Glomerular visceral epithelial cell (primary cell): Measurements from ENCODE around the gene ADRA1B.

Experiments
- DNase-seq: peaks from one replicate; pipeline ENCODE4 v3.0.0-alpha.2; 2016; ENCODE audit errors: extremely low spot score

Gene ADRA1B

DNA sequence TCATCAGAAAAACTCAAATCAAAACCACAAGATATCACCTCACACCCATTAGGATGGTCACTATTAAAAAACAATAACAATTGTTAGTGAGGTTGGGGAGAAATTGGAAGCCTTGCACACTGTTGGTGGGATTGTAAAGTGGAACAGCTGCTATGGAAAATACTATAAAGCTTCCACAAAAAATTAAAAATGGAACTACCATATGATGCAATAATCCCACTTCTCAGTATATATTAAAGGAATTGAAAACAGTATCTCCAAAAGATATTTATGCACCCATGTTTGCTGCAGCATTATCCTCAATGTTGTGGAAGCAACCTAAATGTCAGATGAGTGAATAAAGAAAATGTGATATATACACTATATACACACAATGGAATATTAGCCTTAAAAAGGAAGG lies 14.5 kb upstream of the ADRA1B start:
- no peak for DNase-seq

GRCh38 chr5:159902444-159903121 lies 13.7 kb upstream of the ADRA1B start:
- peak; percentile 91 for DNase-seq

- DNase-seq, result no peak
These were observed 13.2 kb upstream of the ADRA1B start for GRCh38 chr5:159903131-159903530.

GRCh38 chr5:159904874-159905273 lies 11.4 kb upstream of the ADRA1B start:
- no peak for DNase-seq

- peak; percentile 95 for DNase-seq
These were observed 10.8 kb upstream of the ADRA1B start for GRCh38 chr5:159905496-159905895.

DNA sequence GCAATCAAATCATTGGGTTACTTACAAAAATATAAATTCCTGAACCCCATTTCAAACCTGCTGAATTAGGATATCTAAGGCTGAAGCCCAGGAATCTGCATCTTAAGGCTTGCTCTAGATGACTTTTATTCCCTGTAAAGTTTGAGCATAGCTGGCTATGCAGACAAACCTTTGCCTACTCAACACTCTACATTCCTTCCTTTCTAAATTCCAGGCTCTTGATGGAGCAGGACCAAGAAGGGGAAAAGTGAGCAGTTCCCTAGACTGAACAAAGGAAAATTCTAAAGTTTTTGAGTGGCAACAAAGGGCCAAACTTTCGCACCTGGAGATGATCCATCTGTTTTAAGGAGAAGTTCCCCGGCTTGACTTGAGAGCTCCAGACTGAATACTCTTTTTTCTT lies 9.8 kb upstream of the ADRA1B start:
- no peak for DNase-seq

- DNase-seq, result no peak
These were observed 9.3 kb upstream of the ADRA1B start for GRCh38 chr5:159906943-159907342.

GRCh38 chr5:159907689-159908590 lies 8.3 kb upstream of the ADRA1B start:
- DNase-seq, result no peak

DNA sequence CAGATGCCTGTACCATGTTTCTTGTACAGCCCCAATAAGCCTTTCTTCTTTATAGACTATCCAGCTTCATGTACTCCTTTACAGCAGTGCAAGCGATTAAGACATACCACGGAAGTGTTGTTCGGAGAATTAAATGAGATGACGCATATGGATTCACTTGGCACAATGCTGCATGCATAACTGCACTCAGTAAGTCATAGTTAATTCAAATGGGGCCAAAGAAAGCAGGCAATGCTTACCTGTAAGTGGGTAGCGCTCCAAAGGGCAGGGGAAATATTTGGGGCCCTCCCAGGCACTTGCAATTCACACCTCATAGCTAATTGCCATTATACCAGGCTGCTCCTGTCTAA lies 7.7 kb upstream of the ADRA1B start:
- DNase-seq, result no peak

- no peak for DNase-seq
These were observed 7.2 kb upstream of the ADRA1B start for GRCh38 chr5:159909126-159909525.

DNA sequence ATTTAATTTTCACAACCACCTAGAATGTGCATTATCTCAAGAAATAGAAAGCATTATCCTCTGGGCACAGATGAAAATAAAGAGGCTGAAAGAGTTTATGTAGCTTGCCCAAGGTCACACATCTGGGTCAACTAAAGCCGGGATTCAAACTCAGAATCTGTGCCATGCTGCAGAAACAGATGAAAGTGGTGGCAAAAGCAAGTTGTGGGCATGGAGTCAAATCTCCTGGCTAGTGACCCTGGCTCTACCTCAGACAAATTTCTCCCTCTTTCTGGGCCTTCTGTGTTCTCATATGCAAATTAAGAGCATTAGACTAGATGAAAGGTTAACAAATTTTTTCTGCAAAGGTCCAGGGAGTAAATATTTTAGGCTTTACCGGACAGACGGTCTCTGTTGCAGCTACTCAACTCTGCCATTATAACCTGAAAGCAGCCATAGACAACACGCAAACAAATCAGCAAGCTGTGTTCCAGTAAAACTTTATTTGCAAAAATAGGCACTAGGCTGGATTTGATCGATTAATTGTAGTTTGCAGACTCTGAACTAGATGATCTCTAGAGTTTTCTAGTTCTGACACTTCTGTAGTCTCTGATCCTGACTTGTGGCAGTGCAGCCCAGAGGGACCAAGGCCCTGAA lies 6.0 kb upstream of the ADRA1B start:
- no peak for DNase-seq

DNA sequence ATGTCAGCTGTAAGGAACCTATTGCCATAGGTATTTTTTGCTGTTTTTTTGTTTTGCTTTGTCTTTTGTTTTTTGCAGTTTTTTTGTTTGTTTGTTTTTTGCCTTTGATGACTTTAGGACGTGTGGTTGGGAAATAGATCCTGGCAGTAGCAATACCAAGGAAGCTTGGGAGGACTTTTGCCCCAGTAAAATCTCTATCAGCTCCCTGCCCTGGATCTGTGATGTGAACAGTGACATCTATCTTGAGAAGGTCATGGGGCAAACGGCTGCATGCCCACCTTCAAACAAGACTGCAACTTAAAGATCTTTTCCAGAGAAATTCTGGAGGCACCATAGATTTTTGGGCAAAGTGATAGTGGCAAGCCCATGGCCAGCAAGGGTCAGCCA lies 5.4 kb upstream of the ADRA1B start:
- DNase-seq, result no peak

DNA sequence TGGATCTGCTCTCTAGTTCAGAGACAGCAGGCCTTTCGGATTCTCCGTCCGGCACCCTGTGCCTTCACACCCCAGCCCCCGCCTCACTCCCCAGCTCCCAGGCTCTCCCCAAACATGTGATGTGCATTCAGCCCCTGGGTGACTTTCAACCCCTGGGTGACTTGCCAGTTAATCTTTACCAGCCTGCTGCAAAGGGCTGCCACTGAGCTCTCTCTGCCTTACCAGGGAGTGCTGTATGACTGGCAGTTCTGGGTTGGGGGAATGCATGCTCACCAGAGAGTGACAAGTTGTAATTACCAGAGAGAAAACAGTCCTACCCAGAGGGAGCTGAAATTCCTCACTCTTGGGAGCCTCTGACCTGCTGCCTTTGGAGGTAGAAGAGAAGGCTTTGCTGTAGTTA lies 4.9 kb upstream of the ADRA1B start:
- peak; percentile 75 for DNase-seq

DNA sequence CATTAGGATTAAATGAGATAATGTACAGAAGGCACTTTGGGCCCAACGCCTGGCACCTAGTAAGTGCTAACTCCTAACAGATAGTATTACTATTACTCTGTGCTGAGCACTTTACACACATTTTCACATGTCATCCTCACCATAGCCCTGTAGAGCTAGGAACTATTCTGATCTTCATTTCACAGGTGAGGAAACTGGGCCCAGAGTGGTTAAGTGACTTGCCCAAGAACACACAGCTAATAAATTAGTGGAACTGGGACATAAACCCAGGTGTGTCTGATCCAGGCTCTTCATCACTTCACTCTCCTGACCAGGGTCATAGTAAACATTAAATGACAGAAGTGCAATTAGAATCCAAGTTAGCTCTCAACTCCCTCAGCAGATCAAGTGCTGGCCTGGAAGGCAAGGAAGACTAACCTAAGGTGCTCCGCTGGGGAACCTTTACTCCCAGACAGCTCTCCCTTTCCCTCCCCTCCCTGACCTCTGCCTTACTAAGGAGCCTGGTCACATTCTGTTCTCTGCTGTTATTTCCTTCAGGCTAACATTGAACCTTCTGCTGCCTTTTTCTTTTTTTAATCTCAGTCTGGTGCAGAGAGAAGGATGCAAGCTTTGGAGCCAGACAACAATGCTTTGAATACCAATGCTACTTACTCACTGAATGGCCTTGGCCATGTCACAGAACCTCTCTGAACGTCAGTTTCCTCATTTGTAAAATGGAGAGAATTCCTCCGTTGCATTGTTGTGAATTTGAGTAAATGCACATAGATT lies 4.1 kb upstream of the ADRA1B start:
- DNase-seq, result no peak

DNA sequence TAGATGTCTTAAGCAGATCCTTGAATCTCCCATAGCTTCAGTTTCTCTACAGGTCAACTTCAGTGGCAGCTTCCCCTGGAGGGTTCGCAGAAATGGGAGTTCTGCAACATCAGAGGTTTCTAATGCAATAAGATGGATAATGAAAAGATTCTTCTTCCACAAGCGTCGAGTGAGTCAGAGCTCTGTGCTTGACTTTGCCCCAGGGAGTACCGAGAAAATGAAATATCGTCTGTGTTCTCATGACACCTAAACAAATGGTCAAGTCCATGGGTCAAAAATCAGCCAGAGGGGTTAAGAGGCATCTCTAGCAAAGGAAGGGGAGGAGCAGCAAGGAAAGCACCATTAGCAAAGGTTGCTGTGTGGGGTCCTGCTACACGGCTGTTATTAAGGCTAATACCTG lies 3.2 kb upstream of the ADRA1B start:
- DNase-seq, result peak; percentile 40

GRCh38 chr5:159913501-159913900 lies 2.8 kb upstream of the ADRA1B start:
- no peak for DNase-seq

- DNase-seq, result no peak
These were observed 819 bp downstream of the ADRA1B start for GRCh38 chr5:159916841-159917761.

DNA sequence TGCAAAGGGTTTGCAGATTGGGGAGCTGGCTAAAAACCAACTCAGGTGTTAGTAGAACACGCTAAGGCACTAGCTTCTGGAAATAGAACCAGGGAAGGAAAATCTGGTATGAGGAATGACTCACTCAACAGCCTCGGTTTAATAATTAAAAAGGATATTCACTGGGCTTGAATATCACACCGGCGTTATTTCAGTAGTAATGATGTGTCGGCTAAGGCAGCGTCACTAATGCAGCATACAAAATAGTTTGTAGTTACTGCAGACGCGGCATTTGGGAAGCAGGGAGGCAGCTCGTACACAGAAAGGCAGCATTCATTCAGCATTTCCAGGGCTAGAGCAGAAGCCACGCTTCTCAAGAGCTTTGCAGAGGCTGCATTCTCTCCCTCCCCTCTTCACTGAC lies 1.7 kb downstream of the ADRA1B start:
- DNase-seq, result peak; percentile 72

DNA sequence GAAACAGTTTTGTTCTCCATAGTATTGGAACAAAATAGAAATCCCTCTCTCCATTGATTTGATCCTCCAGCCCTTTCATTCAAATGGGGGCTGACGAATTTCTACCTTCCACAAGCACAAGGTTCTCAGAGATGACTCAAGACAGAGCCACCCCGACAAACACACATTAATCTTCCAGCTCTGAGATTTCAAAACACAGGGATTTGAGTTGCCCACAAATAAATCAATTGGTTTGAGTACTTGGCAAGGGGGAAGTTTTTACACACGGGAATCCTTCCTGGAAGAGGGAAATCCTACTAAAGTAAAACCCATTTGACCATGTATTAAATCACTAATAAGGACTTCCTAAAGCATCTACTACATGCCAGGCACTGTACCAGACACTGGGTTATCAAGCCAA lies 5.4 kb downstream of the ADRA1B start:
- no peak for DNase-seq

GRCh38 chr5:159923008-159923407 lies 6.7 kb downstream of the ADRA1B start:
- no peak for DNase-seq
